ENCODE results near the gene ATXN10. TPM values are rescaled to one million over a fixed set of nuclear protein-coding genes. Genes with fewer than 3 reads are reported as not detected.

ATXN10 gene
- total and polyA plus RNA-seq, 2 donors (not counting 1 experiment from before 2014, with no cell fraction given), result 164 to 350 TPM

DNA sequence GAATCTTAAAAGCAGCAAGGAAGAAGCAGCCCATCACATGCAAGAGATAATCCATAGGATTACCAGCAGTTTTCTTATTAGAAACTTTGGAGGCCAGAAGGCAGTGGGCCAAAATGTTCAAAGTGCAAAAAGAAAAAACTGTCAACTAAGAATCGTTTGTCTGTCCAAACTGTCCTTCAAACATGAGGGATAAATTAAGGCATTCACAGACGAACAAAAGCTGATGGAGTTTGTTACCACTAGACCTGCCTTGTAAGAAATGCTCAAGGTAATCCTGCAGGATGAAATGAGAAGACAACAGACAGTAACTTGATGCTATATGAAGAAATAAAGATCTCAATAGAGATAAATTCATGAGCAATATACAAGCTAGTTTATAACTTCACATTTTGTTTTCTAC, 154.9 kb downstream of the ATXN10 start:
- H3K27ac ChIP-seq (ENCODE audit: insufficient read depth, low read length), result no peak overlapping the region
- no peaks in the 10 kb centered on the region for H3K27me3 ChIP-seq (ENCODE audit: control insufficient read depth, insufficient read depth, low read length)
- no peak overlapping the region for H3K4me3 ChIP-seq (replicated peaks in 1 of 4; ENCODE audit: control extremely low read depth in 1 of 4, insufficient read depth in 1 of 4, low read depth in 3 of 4, low read length in 4 of 4)
- H3K79me2 ChIP-seq (ENCODE audit: control insufficient read depth, insufficient read depth, low read length), result no peaks in the 10 kb centered on the region
- no peak overlapping the region for H2AFZ ChIP-seq (ENCODE audit: low read length)
- no peak overlapping the region for H3K9ac ChIP-seq (ENCODE audit: insufficient read depth, low read length)
- no peak overlapping the region for H3K4me2 ChIP-seq (ENCODE audit: extremely low read depth, insufficient read depth, low read length)
- no peaks in the 10 kb centered on the region for H4K20me1 ChIP-seq (ENCODE audit: control insufficient read depth, extremely low read depth, insufficient read depth, low read length)
- H3K9me3 ChIP-seq (ENCODE audit: control insufficient read depth, insufficient read depth, low read depth, low read length), result no peaks in the 10 kb centered on the region
- H3K36me3 ChIP-seq (ENCODE audit: control insufficient read depth, insufficient read depth, low read length), result no peaks in the 10 kb centered on the region
- H3K4me1 ChIP-seq (ENCODE audit: control insufficient read depth, extremely low read depth, insufficient read depth, low read length), result peaks cover 5% of the 10 kb centered on the region
- no peak for DNase-seq (ENCODE audit: low read depth in 2 of 2)
- TF ChIP-seq, protein P1, sequence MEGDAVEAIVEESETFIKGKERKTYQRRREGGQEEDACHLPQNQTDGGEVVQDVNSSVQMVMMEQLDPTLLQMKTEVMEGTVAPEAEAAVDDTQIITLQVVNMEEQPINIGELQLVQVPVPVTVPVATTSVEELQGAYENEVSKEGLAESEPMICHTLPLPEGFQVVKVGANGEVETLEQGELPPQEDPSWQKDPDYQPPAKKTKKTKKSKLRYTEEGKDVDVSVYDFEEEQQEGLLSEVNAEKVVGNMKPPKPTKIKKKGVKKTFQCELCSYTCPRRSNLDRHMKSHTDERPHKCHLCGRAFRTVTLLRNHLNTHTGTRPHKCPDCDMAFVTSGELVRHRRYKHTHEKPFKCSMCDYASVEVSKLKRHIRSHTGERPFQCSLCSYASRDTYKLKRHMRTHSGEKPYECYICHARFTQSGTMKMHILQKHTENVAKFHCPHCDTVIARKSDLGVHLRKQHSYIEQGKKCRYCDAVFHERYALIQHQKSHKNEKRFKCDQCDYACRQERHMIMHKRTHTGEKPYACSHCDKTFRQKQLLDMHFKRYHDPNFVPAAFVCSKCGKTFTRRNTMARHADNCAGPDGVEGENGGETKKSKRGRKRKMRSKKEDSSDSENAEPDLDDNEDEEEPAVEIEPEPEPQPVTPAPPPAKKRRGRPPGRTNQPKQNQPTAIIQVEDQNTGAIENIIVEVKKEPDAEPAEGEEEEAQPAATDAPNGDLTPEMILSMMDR (conservative IDR thresholded peaks at IDR 0.05 in 1 of 2, IDR thresholded peaks at IDR 0.05 in 1 of 2; ENCODE audit: low read depth in 1 of 2, low read length in 2 of 2), result no peak
- TF ChIP-seq EZH2 (IDR thresholded peaks at IDR 0.05; ENCODE audit: low read length, missing control alignments), result no peak

DNA sequence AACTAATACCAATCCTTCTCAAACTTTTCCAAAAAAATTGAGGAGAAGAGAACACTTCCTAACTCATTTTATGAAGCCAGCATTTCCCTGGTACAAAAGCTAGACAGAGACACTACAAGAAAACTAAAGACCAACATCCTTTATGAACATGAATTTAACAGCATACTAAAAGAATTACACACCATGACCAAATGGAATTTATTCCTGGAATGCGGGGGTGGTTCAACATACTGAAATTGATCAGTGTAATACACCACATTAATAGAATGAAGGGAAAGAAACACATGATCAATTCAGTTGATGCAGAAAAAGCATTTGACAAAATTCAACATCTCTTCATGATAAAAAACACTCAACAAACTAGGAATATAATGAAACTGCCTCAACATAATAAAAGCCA, 157.2 kb downstream of the ATXN10 start:
- Histone ChIP-seq H4K20me1 (ENCODE audit: control insufficient read depth, extremely low read depth, insufficient read depth, low read length) (no peaks in the 10 kb centered on the region), H3K79me2 (ENCODE audit: control insufficient read depth, insufficient read depth, low read length) (no peaks in the 10 kb centered on the region), H3K27ac (ENCODE audit: insufficient read depth, low read length) (no peak overlapping the region), H3K36me3 (ENCODE audit: control insufficient read depth, insufficient read depth, low read length) (peaks cover 4% of the 10 kb centered on the region), H3K9ac (ENCODE audit: insufficient read depth, low read length) (no peak overlapping the region), H3K4me2 (ENCODE audit: extremely low read depth, insufficient read depth, low read length) (no peak overlapping the region), H2AFZ (ENCODE audit: low read length) (no peak overlapping the region), H3K27me3 (ENCODE audit: control insufficient read depth, insufficient read depth, low read length) (no peaks in the 10 kb centered on the region), H3K4me1 (ENCODE audit: control insufficient read depth, extremely low read depth, insufficient read depth, low read length) (peaks cover 8% of the 10 kb centered on the region), H3K4me3 (replicated peaks in 1 of 4; ENCODE audit: control extremely low read depth in 1 of 4, insufficient read depth in 1 of 4, low read depth in 3 of 4, low read length in 4 of 4) (no peak overlapping the region), H3K9me3 (ENCODE audit: control insufficient read depth, insufficient read depth, low read depth, low read length) (no peaks in the 10 kb centered on the region)
- TF ChIP-seq, protein P1 (conservative IDR thresholded peaks at IDR 0.05 in 1 of 2, IDR thresholded peaks at IDR 0.05 in 1 of 2; ENCODE audit: low read depth in 1 of 2, low read length in 2 of 2), result no peak
- TF ChIP-seq EZH2 (IDR thresholded peaks at IDR 0.05; ENCODE audit: low read length, missing control alignments), result no peak
- DNase-seq (ENCODE audit: low read depth in 2 of 2), result peak in 1 of 2 donors; percentile 65

DNA sequence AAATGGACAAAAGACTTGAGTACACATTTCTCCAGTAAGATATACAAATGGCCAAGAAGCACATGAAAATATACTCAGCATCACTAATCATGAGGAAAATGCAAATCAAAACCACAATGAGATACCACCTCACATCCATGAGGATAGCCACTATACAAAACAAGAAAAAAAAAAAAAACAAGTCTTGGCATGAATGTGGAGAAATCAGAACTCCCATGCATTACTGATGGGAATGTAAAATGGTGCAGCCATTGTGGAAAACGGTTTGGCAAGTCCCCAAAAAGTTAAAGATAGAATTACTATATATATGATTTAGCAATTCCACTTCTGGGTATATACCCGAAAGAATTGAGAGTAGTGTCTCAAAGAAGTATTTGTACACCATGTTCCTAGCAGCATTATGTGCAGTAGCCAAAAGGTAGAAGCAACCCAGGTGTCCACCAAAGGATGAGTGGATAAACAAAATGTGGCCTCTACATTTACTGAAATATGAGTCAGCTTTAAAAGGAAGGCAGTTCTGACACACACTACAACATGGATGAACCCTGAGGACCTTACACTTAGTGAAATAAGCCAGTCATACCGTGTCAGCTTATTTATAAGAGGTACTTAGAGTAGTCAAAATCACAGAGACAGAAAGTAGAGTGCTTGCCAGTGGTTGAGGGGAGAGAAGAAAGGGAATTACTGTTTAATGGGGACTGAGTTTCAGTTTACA, 159.1 kb downstream of the ATXN10 start:
- no peaks in the 10 kb centered on the region for H4K20me1 ChIP-seq (ENCODE audit: control insufficient read depth, extremely low read depth, insufficient read depth, low read length)
- peak; percentile 51 to 81 for DNase-seq (ENCODE audit: low read depth in 2 of 2)
- no peaks in the 10 kb centered on the region for H3K27me3 ChIP-seq (ENCODE audit: control insufficient read depth, insufficient read depth, low read length)
- no peak for TF ChIP-seq EZH2 (IDR thresholded peaks at IDR 0.05; ENCODE audit: low read length, missing control alignments)
- TF ChIP-seq, protein P1 (conservative IDR thresholded peaks at IDR 0.05 in 1 of 2, IDR thresholded peaks at IDR 0.05 in 1 of 2; ENCODE audit: low read depth in 1 of 2, low read length in 2 of 2), result no peak
- peaks cover 8% of the 10 kb centered on the region for H3K4me1 ChIP-seq (ENCODE audit: control insufficient read depth, extremely low read depth, insufficient read depth, low read length)
- H3K4me3 ChIP-seq (replicated peaks in 1 of 4; ENCODE audit: control extremely low read depth in 1 of 4, insufficient read depth in 1 of 4, low read depth in 3 of 4, low read length in 4 of 4), result no peak overlapping the region
- no peak overlapping the region for H2AFZ ChIP-seq (ENCODE audit: low read length)
- H3K4me2 ChIP-seq (ENCODE audit: extremely low read depth, insufficient read depth, low read length), result no peak overlapping the region
- no peaks in the 10 kb centered on the region for H3K79me2 ChIP-seq (ENCODE audit: control insufficient read depth, insufficient read depth, low read length)
- H3K27ac ChIP-seq (ENCODE audit: insufficient read depth, low read length), result no peak overlapping the region
- no peaks in the 10 kb centered on the region for H3K9me3 ChIP-seq (ENCODE audit: control insufficient read depth, insufficient read depth, low read depth, low read length)
- peaks cover 5% of the 10 kb centered on the region for H3K36me3 ChIP-seq (ENCODE audit: control insufficient read depth, insufficient read depth, low read length)
- no peak overlapping the region for H3K9ac ChIP-seq (ENCODE audit: insufficient read depth, low read length)

All from fibroblast of lung (primary cell).